Liver (tissue), 3 donors: ENCODE data around the gene OGFOD3.

Experiments used
- EGR1 ChIP-seq, 2 donors: IDR thresholded peaks; 2 replicates each; pipeline ENCODE4 v1.6.1; 2016 to 2018; ENCODE audit warnings: antibody characterized with exemption in 2 of 2, low read depth in 2 of 2
- GABPA ChIP-seq, 2 donors: IDR thresholded peaks in 1 of 2; conservative IDR thresholded peaks in 1 of 2; 2 replicates each; pipeline ENCODE4 v1.6.1; 2016; ENCODE audit warnings: antibody characterized with exemption in 2 of 2, mild to moderate bottlenecking in 1 of 2, moderate library complexity in 1 of 2
- JUND ChIP-seq, 2 donors: IDR thresholded peaks; 2 replicates each; pipeline ENCODE4 v1.6.1; 2016; ENCODE audit warnings: antibody characterized with exemption in 2 of 2
- MAX ChIP-seq: IDR thresholded peaks from 2 replicates; pipeline ENCODE4 v1.6.1; 2016; ENCODE audit warnings: antibody characterized with exemption
- RAD21 ChIP-seq, 2 donors: IDR thresholded peaks; 2 replicates each; pipeline ENCODE4 v1.6.1; 2016; ENCODE audit warnings: antibody characterized with exemption in 2 of 2, mild to moderate bottlenecking in 2 of 2
- REST ChIP-seq: IDR thresholded peaks from 2 replicates; pipeline ENCODE4 v1.6.1; 2016; ENCODE audit warnings: antibody characterized with exemption, mild to moderate bottlenecking
- SP1 ChIP-seq: IDR thresholded peaks from 2 replicates; pipeline ENCODE4 v1.6.1; 2018; ENCODE audit warnings: antibody characterized with exemption, mild to moderate bottlenecking
- TAF1 ChIP-seq: conservative IDR thresholded peaks from 2 replicates; pipeline ENCODE4 v1.6.1; 2016; ENCODE audit warnings: antibody characterized with exemption, mild to moderate bottlenecking
- YY1 ChIP-seq: IDR thresholded peaks from 2 replicates; pipeline ENCODE4 v1.6.1; 2016; ENCODE audit warnings: antibody characterized with exemption, mild to moderate bottlenecking
- TF ChIP-seq, protein P1 (sequence below): fragments of 150-350 bp; IDR thresholded peaks from 2 replicates; pipeline ENCODE4 v1.5.1; 2017; ENCODE audit warnings: improper control_type of control experiment, low read depth, low read length; ENCODE audit not compliant: missing input control
- TF ChIP-seq, protein P2 (sequence below): IDR thresholded peaks from 2 replicates; pipeline ENCODE4 v1.6.1; 2016; ENCODE audit warnings: antibody characterized with exemption
- TF ChIP-seq, protein P3 (sequence below): IDR thresholded peaks from 2 replicates; pipeline ENCODE4 v1.6.1; 2016; ENCODE audit warnings: antibody characterized with exemption
- donor health status: healthy.
- donor health status: healthy.

- TF ChIP-seq, protein P1, sequence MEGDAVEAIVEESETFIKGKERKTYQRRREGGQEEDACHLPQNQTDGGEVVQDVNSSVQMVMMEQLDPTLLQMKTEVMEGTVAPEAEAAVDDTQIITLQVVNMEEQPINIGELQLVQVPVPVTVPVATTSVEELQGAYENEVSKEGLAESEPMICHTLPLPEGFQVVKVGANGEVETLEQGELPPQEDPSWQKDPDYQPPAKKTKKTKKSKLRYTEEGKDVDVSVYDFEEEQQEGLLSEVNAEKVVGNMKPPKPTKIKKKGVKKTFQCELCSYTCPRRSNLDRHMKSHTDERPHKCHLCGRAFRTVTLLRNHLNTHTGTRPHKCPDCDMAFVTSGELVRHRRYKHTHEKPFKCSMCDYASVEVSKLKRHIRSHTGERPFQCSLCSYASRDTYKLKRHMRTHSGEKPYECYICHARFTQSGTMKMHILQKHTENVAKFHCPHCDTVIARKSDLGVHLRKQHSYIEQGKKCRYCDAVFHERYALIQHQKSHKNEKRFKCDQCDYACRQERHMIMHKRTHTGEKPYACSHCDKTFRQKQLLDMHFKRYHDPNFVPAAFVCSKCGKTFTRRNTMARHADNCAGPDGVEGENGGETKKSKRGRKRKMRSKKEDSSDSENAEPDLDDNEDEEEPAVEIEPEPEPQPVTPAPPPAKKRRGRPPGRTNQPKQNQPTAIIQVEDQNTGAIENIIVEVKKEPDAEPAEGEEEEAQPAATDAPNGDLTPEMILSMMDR, result no peak
- TF ChIP-seq MAX (no peak), JUND (IDR thresholded peaks at IDR 0.05) (no peak), YY1 (no peak), RAD21 (IDR thresholded peaks at IDR 0.05) (no peak), EGR1 (IDR thresholded peaks at IDR 0.05; ENCODE audit: low read depth in 2 of 2) (no peak), REST (no peak), TAF1 (no peak), GABPA (IDR thresholded peaks at IDR 0.05 in 1 of 2, conservative IDR thresholded peaks at IDR 0.05 in 1 of 2) (no peak), SP1 (no peak)
- TF ChIP-seq, protein P2, sequence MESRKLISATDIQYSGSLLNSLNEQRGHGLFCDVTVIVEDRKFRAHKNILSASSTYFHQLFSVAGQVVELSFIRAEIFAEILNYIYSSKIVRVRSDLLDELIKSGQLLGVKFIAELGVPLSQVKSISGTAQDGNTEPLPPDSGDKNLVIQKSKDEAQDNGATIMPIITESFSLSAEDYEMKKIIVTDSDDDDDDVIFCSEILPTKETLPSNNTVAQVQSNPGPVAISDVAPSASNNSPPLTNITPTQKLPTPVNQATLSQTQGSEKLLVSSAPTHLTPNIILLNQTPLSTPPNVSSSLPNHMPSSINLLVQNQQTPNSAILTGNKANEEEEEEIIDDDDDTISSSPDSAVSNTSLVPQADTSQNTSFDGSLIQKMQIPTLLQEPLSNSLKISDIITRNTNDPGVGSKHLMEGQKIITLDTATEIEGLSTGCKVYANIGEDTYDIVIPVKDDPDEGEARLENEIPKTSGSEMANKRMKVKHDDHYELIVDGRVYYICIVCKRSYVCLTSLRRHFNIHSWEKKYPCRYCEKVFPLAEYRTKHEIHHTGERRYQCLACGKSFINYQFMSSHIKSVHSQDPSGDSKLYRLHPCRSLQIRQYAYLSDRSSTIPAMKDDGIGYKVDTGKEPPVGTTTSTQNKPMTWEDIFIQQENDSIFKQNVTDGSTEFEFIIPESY, result no peak
- TF ChIP-seq, protein P3, sequence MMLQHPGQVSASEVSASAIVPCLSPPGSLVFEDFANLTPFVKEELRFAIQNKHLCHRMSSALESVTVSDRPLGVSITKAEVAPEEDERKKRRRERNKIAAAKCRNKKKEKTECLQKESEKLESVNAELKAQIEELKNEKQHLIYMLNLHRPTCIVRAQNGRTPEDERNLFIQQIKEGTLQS, result no peak
Observed at GRCh38 chr17:82449131-82449882, 30.9 kb upstream of the OGFOD3 start.
